ENCODE data around the gene RAMP2.

DNA sequence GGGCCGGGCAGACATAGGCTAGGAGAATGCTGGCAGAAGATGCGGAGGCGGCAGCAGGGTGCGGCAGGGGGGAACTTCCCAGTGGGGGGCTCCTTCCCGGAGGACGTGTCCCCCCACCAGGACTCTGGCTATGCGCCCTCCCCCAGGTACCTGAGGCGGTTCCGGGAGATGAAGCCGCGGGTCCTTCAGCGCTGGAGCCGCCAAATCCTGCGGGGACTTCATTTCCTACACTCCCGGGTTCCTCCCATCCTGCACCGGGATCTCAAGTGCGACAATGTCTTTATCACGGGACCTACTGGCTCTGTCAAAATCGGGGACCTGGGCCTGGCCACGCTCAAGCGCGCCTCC lies 22.7 kb downstream of the RAMP2 start:
- TF ChIP-seq, protein P1, sequence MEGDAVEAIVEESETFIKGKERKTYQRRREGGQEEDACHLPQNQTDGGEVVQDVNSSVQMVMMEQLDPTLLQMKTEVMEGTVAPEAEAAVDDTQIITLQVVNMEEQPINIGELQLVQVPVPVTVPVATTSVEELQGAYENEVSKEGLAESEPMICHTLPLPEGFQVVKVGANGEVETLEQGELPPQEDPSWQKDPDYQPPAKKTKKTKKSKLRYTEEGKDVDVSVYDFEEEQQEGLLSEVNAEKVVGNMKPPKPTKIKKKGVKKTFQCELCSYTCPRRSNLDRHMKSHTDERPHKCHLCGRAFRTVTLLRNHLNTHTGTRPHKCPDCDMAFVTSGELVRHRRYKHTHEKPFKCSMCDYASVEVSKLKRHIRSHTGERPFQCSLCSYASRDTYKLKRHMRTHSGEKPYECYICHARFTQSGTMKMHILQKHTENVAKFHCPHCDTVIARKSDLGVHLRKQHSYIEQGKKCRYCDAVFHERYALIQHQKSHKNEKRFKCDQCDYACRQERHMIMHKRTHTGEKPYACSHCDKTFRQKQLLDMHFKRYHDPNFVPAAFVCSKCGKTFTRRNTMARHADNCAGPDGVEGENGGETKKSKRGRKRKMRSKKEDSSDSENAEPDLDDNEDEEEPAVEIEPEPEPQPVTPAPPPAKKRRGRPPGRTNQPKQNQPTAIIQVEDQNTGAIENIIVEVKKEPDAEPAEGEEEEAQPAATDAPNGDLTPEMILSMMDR (IDR thresholded peaks at IDR 0.05) = no peak
- TF ChIP-seq POLR2AphosphoS5 (IDR thresholded peaks at IDR 0.05) (no peak), EP300 (IDR thresholded peaks at IDR 0.05) (no peak), POLR2A (IDR thresholded peaks at IDR 0.05) (no peak)
